HG02642 (cell line): ENCODE data around the gene DRD4.
"Not testable (repeated sequence)": the region's sequence is repeated elsewhere in the genome, so short reads cannot be mapped to it uniquely, and the experiment has no call there.

Experiments
- ATAC-seq: cut with Tn5 transposase; IDR thresholded peaks from one replicate; pipeline ENCODE4 v1.9.1; 2021; ENCODE audit warnings: mild to moderate bottlenecking; ENCODE audit not compliant: unreplicated experiment, poor library complexity

DRD4 gene

GRCh38 chr11:665062-665703, 28.1 kb downstream of the DRD4 start:
- ATAC-seq = no peak

- ATAC-seq = no peak
Measured at GRCh38 chr11:665704-666281, 28.7 kb downstream of the DRD4 start.

- no peak for ATAC-seq
Measured at GRCh38 chr11:673866-674265, 36.8 kb downstream of the DRD4 start.

- no peak for ATAC-seq
Measured at GRCh38 chr11:674406-674805, 37.3 kb downstream of the DRD4 start.

GRCh38 chr11:678297-678696, 41.2 kb downstream of the DRD4 start:
- ATAC-seq = no peak

- no peak for ATAC-seq
Measured at GRCh38 chr11:679271-680207, 42.5 kb downstream of the DRD4 start.

- no peak for ATAC-seq
Measured at GRCh38 chr11:680476-680875, 43.4 kb downstream of the DRD4 start.

- ATAC-seq = no peak
Measured at GRCh38 chr11:680970-681369, 43.9 kb downstream of the DRD4 start.

- no peak for ATAC-seq
Measured at GRCh38 chr11:686451-687243, 49.6 kb downstream of the DRD4 start.

GRCh38 chr11:687751-688150, 50.7 kb downstream of the DRD4 start:
- ATAC-seq = no peak

- no peak for ATAC-seq
Measured at GRCh38 chr11:688681-689080, 51.6 kb downstream of the DRD4 start.

GRCh38 chr11:689625-690024, 52.6 kb downstream of the DRD4 start:
- no peak for ATAC-seq

- ATAC-seq = not testable (repeated sequence)
Measured at GRCh38 chr11:690244-690643, 53.2 kb downstream of the DRD4 start.
